Caco-2 (cell line): ENCODE results near the gene LRRIQ1. TPM values are rescaled to one million over a fixed set of nuclear protein-coding genes. Genes with fewer than 3 reads are reported as not detected.

ENCODE experiments used
- BruUV-seq: library from RNA; stranded (reverse); fragments of 400-500 nt; replicated peaks from 2 replicates; lab custom pipeline; 2021; lab: Mats Ljungman, UMichigan
- CTCF ChIA-PET: fragments of 300-600 bp; sonication (Branson Sonifier 250); formaldehyde crosslinking; loops from one replicate; lab custom pipeline; 2022; ENCODE audit warnings: antibody characterized with exemption; lab: Charles Lee
- POLR2A ChIA-PET: fragments of 300-600 bp; sonication (Branson Sonifier 250); formaldehyde crosslinking; loops from one replicate; lab custom pipeline; 2022; ENCODE audit warnings: antibody characterized with exemption; lab: Charles Lee
- DNase-seq, 2 experiments: peaks; one replicate each; pipeline versions ENCODE4 v3.0.0 to v3.0.0-alpha.2; 2020 to 2022
- H3K27me3 ChIP-seq: replicated peaks from 2 replicates; pipeline ENCODE4 v1.6.0; 2011; ENCODE audit warnings: low read length; ENCODE audit not compliant: control insufficient read depth, insufficient read depth
- H3K36me3 ChIP-seq: 2 replicates; pipeline ENCODE4 v1.5.1; 2011; ENCODE audit warnings: low read length; ENCODE audit not compliant: control insufficient read depth, insufficient read depth
- H3K4me1 ChIP-seq: fragments of 250-450 bp; sonication (Bioruptor Pico); 2 replicates; pipeline ENCODE4 v1.5.1; 2020; ENCODE audit warnings: mild to moderate bottlenecking
- H3K4me3 ChIP-seq: 2 replicates; pipeline ENCODE4 v1.5.1; 2011; ENCODE audit warnings: low read depth, mild to moderate bottlenecking, control low read depth, low read length
- H3K9me3 ChIP-seq: fragments of 250-450 bp; sonication (Bioruptor Pico); 2 replicates; pipeline ENCODE4 v1.5.1; 2020; ENCODE audit warnings: mild to moderate bottlenecking, moderate library complexity
- H3K27ac Mint-ChIP-seq: one replicate; pipeline ENCODE4 v1.8.0; 2022; ENCODE audit warnings: mixed read lengths; ENCODE audit not compliant: unreplicated experiment
- H3K27me3 Mint-ChIP-seq: one replicate; pipeline ENCODE4 v1.8.0; 2022; ENCODE audit warnings: mixed read lengths; ENCODE audit not compliant: insufficient read depth, unreplicated experiment
- H3K36me3 Mint-ChIP-seq: one replicate; pipeline ENCODE4 v1.8.0; 2022; ENCODE audit warnings: mild to moderate bottlenecking, mixed read lengths; ENCODE audit not compliant: insufficient read depth, unreplicated experiment
- H3K4me1 Mint-ChIP-seq: one replicate; pipeline ENCODE4 v1.8.0; 2022; ENCODE audit warnings: low read depth, mixed read lengths; ENCODE audit not compliant: unreplicated experiment
- H3K4me3 Mint-ChIP-seq: one replicate; pipeline ENCODE4 v1.8.0; 2022; ENCODE audit warnings: mild to moderate bottlenecking, moderate library complexity, mixed read lengths; ENCODE audit not compliant: unreplicated experiment
- H3K9me3 Mint-ChIP-seq: one replicate; pipeline ENCODE4 v1.8.0; 2022; ENCODE audit warnings: mixed read lengths; ENCODE audit not compliant: unreplicated experiment
- CTCF ChIP-seq, 2 experiments: fragments of 200-600 bp in 1 of 2; IDR thresholded peaks; 1 replicate in 1 of 2; 2 replicates in 1 of 2; pipeline versions ENCODE4 v1.5.1 to v1.8.0; 2011 to 2022; ENCODE audit warnings: antibody characterized with exemption in 1 of 2, control low read depth in 1 of 2, inconsistent platforms in 1 of 2, low read depth in 1 of 2, low read length in 1 of 2, mild to moderate bottlenecking in 1 of 2, moderate library complexity in 1 of 2; ENCODE audit not compliant: insufficient read depth in 1 of 2, severe bottlenecking in 1 of 2, unreplicated experiment in 1 of 2
- intact Hi-C: fragments of 100-400 bp; cut with micrococcal nuclease; formaldehyde crosslinking; loops from one replicate; pipeline ENCODE4 v1.10.0; 2022; ENCODE audit not compliant: unreplicated experiment
- total RNA-seq: library from RNA; stranded (reverse); gene quantifications from 2 replicates; pipeline ENCODE4 v1.2.3, GENCODE V29; 2022

Gene LRRIQ1
- total RNA-seq, 1 experiment from 2014 or later = not detected

DNA sequence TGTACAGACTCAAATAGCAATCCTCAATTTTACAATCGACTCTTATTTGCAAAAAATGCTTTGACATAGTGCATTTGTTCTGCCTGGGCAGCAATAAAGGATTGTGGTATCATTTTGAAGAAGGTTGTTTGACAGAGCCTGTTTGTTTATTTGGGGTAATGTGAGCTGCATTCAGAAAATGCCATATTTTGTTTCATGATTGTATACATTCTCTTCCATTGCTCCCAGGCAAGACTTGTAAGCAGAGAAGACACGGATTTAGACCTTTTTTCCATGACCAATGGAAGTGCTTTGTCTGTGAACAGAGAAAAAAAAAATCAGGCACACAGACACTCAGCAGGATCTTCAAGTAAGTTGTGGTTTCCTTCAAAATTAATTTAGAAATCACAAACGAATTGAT, 208.4 kb downstream of the LRRIQ1 start:
- no peaks in the 10 kb centered on the region for H3K27me3 ChIP-seq
- Mint-ChIP-seq H3K36me3 (no peaks in the 10 kb centered on the region), H3K27ac (no peak overlapping the region), H3K4me3 (no peak overlapping the region), H3K27me3 (no peaks in the 10 kb centered on the region), H3K4me1 (no peaks in the 10 kb centered on the region), H3K9me3 (no peaks in the 10 kb centered on the region)
- ChIA-PET CTCF (no interaction called here), POLR2A (no interaction called here)
- no peak for TF ChIP-seq CTCF (IDR thresholded peaks at IDR 0.05; ENCODE audit: insufficient read depth in 1 of 2, low read depth in 1 of 2, low read length in 1 of 2, severe bottlenecking in 1 of 2, unreplicated experiment in 1 of 2)
- H3K36me3 ChIP-seq = no peaks in the 10 kb centered on the region
- BruUV-seq = no TSS peak
- intact Hi-C loops = no loop called here
- H3K4me3 ChIP-seq = no peak overlapping the region
- no peak for DNase-seq
- H3K4me1 ChIP-seq = no peaks in the 10 kb centered on the region
- H3K9me3 ChIP-seq = no peaks in the 10 kb centered on the region

- no peaks in the 10 kb centered on the region for H3K9me3 Mint-ChIP-seq
- no peaks in the 10 kb centered on the region for H3K27me3 Mint-ChIP-seq
Measured at GRCh38 chr12:85253853-85254252, 217.7 kb downstream of the LRRIQ1 start.

GRCh38 chr12:85257671-85258070, 221.5 kb downstream of the LRRIQ1 start:
- no peak overlapping the region for H3K27ac Mint-ChIP-seq
- ChIA-PET POLR2A (no interaction called here), CTCF (no interaction called here)
- Histone ChIP-seq H3K9me3 (no peaks in the 10 kb centered on the region), H3K4me1 (no peaks in the 10 kb centered on the region), H3K4me3 (no peak overlapping the region), H3K36me3 (no peaks in the 10 kb centered on the region), H3K27me3 (no peaks in the 10 kb centered on the region)
- TF ChIP-seq CTCF (IDR thresholded peaks at IDR 0.05; ENCODE audit: insufficient read depth in 1 of 2, low read depth in 1 of 2, low read length in 1 of 2, severe bottlenecking in 1 of 2, unreplicated experiment in 1 of 2) = no peak
- H3K4me3 Mint-ChIP-seq = no peak overlapping the region
- intact Hi-C loops = no loop called here
- no peaks in the 10 kb centered on the region for H3K4me1 Mint-ChIP-seq
- peaks cover 2% of the 10 kb centered on the region for H3K27me3 Mint-ChIP-seq
- DNase-seq = no peak
- no peaks in the 10 kb centered on the region for H3K9me3 Mint-ChIP-seq
- H3K36me3 Mint-ChIP-seq = no peaks in the 10 kb centered on the region
- no TSS peak for BruUV-seq

More at GRCh38 chr12:85253853-85254252, 217.7 kb downstream of the LRRIQ1 start:
- Histone ChIP-seq H3K9me3 (no peaks in the 10 kb centered on the region), H3K36me3 (no peaks in the 10 kb centered on the region), H3K27me3 (no peaks in the 10 kb centered on the region), H3K4me1 (no peaks in the 10 kb centered on the region), H3K4me3 (no peak overlapping the region)
- H3K4me3 Mint-ChIP-seq = no peak overlapping the region
- ChIA-PET CTCF (no interaction called here), POLR2A (no interaction called here)
- no peaks in the 10 kb centered on the region for H3K36me3 Mint-ChIP-seq
- no peaks in the 10 kb centered on the region for H3K4me1 Mint-ChIP-seq
- no peak for TF ChIP-seq CTCF (IDR thresholded peaks at IDR 0.05; ENCODE audit: insufficient read depth in 1 of 2, low read depth in 1 of 2, low read length in 1 of 2, severe bottlenecking in 1 of 2, unreplicated experiment in 1 of 2)
- no TSS peak for BruUV-seq
- DNase-seq = no peak
- H3K27ac Mint-ChIP-seq = no peak overlapping the region
- intact Hi-C loops = no loop called here
